Cardiac muscle cell (in vitro differentiated cells and primary cell): ENCODE results near the gene ABCC8. TPM values are rescaled to one million over a fixed set of nuclear protein-coding genes. Genes with fewer than 3 reads are reported as not detected.

Experiments used
- DNase-seq, 2 donors: peaks; one replicate each; pipeline versions ENCODE4 v3.0.0 to v3.0.0-alpha.2; 2010 to 2017; ENCODE audit warnings: low read depth in 1 of 2, low spot score in 1 of 2
- H3K27ac ChIP-seq: fragments of 200-600 bp; sonication (generic); 2 replicates; pipeline ENCODE4 v1.5.1; 2016
- H3K27me3 ChIP-seq: fragments of 200-600 bp; sonication (generic); 2 replicates; pipeline ENCODE4 v1.6.0; 2016; ENCODE audit warnings: control low read depth
- H3K36me3 ChIP-seq: fragments of 200-600 bp; sonication (generic); 2 replicates; pipeline ENCODE4 v1.5.1; 2016; ENCODE audit warnings: control low read depth
- H3K4me1 ChIP-seq: fragments of 200-600 bp; sonication (generic); 2 replicates; pipeline ENCODE4 v1.8.1; 2017; ENCODE audit warnings: low read depth, mild to moderate bottlenecking, mixed run types
- H3K4me3 ChIP-seq: fragments of 200-600 bp; sonication (generic); 2 replicates; pipeline ENCODE4 v1.5.1; 2016; ENCODE audit warnings: mild to moderate bottlenecking
- H3K9me3 ChIP-seq: fragments of 200-600 bp; sonication (generic); 2 replicates; pipeline ENCODE4 v1.5.1; 2017; ENCODE audit warnings: low read depth, mild to moderate bottlenecking, control low read depth
- polyA plus RNA-seq: library from polyadenylated mRNA; unstranded; fragments of >200 nt; fragmentation: Nextera tagmentation; extraction: Ambion mirVana; gene quantifications from 2 replicates; pipeline ENCODE4 v1.2.1, GENCODE V29; 2016
- total RNA-seq: library from RNA; depleted of rRNA; stranded (reverse); fragments of >200 nt; gene quantifications from 2 replicates; pipeline ENCODE4 v1.2.3, GENCODE V29; 2016
- TF ChIP-seq, protein P1 (sequence below): IDR thresholded peaks from 2 replicates; pipeline ENCODE4 v1.5.1; 2012; ENCODE audit warnings: low read depth, mild to moderate bottlenecking, low read length

The ABCC8 gene
- total and polyA plus RNA-seq, 2 experiments from 2014 or later: 2.4 to 5.3 TPM

DNA sequence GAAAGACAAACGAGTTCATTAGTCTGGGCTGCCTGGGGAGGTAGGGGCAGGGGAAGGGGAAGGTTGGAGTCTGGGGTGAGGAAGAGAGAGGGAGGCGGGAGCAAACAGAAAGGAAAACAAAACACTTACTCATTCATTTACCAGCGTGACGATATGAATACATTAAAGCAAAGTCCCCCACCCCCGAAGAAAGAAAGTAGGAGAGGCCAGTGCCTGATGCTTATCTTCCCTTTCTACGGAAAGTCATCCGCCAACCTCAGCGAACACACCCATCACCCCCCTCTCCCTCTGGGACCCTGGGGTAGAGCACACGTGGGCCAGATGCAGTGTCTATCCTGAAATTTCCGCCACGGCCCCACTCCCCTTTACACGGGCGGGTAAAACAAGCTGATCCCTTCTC is 13.7 kb downstream of the ABCC8 start:
- no peak for DNase-seq
- no peaks in the 10 kb centered on the region for H3K36me3 ChIP-seq
- no peaks in the 10 kb centered on the region for H3K4me1 ChIP-seq
- TF ChIP-seq, protein P1, sequence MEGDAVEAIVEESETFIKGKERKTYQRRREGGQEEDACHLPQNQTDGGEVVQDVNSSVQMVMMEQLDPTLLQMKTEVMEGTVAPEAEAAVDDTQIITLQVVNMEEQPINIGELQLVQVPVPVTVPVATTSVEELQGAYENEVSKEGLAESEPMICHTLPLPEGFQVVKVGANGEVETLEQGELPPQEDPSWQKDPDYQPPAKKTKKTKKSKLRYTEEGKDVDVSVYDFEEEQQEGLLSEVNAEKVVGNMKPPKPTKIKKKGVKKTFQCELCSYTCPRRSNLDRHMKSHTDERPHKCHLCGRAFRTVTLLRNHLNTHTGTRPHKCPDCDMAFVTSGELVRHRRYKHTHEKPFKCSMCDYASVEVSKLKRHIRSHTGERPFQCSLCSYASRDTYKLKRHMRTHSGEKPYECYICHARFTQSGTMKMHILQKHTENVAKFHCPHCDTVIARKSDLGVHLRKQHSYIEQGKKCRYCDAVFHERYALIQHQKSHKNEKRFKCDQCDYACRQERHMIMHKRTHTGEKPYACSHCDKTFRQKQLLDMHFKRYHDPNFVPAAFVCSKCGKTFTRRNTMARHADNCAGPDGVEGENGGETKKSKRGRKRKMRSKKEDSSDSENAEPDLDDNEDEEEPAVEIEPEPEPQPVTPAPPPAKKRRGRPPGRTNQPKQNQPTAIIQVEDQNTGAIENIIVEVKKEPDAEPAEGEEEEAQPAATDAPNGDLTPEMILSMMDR: no peak
- no peaks in the 10 kb centered on the region for H3K27me3 ChIP-seq
- H3K4me3 ChIP-seq: no peak overlapping the region
- no peaks in the 10 kb centered on the region for H3K9me3 ChIP-seq
- H3K27ac ChIP-seq: no peak overlapping the region

DNA sequence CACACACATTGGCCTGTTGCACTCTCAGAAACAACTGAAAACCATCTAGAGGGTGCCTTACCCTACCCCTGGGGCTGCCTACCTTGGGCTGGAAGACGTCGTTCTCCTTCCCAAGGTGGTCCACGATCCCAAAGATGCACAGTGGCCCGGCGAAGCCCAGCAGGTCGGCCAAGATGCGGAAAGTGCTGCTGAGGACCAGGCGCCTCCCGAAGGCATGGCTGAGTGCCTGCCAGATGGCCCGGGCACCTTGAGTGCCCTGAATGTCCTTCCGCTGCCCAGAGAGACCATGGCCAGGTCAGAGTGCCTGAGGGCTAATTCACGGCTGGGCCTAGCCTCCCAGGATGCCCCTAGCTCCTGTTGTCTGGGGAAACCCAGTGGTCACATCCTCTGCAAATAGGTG is 16.2 kb downstream of the ABCC8 start:
- Histone ChIP-seq H3K4me3 (no peak overlapping the region), H3K27ac (no peak overlapping the region), H3K36me3 (no peaks in the 10 kb centered on the region), H3K27me3 (no peaks in the 10 kb centered on the region), H3K9me3 (no peaks in the 10 kb centered on the region), H3K4me1 (no peaks in the 10 kb centered on the region)
- no peak for DNase-seq
- TF ChIP-seq, protein P1: no peak

DNA sequence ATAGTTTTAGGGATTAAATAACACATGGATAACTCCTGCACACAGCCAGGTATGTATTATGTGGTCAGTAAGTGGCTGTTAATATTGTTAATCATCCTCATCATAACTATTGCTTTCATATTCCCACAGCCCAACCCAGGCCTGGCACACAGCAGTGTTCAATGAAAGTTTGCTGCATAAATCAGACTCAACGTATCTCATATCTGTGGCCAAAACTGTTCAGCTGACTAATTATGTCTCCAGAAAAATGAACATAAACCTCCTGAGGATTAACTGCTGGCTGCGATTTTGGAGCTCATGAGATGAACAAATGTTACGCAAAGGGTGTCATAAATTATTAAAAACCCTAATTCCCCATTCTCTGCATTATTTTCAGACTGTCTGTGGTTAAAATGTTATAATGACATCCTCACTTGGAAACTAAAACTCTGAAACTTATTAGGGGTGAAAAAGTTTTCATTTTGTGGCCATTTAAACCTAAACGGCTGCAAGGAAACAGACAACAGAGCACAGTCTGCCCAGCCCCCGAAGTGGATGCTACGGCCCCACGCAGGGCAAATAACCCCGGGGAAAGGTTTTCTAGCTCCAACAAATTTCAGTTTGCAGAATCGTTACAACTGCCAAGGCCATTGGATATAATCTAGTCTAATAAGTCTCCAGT is 17.3 kb downstream of the ABCC8 start:
- Histone ChIP-seq H3K4me1 (no peaks in the 10 kb centered on the region), H3K4me3 (no peak overlapping the region), H3K9me3 (no peaks in the 10 kb centered on the region), H3K36me3 (no peaks in the 10 kb centered on the region), H3K27ac (no peak overlapping the region), H3K27me3 (no peaks in the 10 kb centered on the region)
- no peak for DNase-seq
- TF ChIP-seq, protein P1: no peak

DNA sequence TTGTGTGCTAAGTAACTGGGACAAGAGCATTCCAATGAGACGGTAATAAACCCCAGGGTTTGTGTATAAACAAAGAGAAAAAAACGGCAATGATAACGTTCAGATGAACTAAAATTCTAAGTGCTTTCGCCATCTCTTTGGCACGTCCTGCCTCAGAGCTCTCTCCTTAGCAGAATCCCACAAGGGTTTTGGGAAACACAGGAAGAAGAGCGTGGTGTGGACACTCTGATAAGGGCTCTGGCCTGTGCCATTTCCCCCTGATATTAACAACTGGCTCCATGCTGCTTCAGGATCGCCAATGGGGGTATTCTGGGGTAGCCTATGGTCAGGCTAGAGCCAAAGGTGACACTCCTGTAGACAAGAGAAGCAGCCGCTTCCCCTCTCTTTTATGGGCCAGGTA is 18.4 kb downstream of the ABCC8 start:
- H3K36me3 ChIP-seq: no peaks in the 10 kb centered on the region
- H3K27me3 ChIP-seq: no peaks in the 10 kb centered on the region
- TF ChIP-seq, protein P1: no peak
- no peak overlapping the region for H3K4me3 ChIP-seq
- H3K9me3 ChIP-seq: no peaks in the 10 kb centered on the region
- DNase-seq: no peak
- H3K4me1 ChIP-seq: no peaks in the 10 kb centered on the region
- no peak overlapping the region for H3K27ac ChIP-seq

DNA sequence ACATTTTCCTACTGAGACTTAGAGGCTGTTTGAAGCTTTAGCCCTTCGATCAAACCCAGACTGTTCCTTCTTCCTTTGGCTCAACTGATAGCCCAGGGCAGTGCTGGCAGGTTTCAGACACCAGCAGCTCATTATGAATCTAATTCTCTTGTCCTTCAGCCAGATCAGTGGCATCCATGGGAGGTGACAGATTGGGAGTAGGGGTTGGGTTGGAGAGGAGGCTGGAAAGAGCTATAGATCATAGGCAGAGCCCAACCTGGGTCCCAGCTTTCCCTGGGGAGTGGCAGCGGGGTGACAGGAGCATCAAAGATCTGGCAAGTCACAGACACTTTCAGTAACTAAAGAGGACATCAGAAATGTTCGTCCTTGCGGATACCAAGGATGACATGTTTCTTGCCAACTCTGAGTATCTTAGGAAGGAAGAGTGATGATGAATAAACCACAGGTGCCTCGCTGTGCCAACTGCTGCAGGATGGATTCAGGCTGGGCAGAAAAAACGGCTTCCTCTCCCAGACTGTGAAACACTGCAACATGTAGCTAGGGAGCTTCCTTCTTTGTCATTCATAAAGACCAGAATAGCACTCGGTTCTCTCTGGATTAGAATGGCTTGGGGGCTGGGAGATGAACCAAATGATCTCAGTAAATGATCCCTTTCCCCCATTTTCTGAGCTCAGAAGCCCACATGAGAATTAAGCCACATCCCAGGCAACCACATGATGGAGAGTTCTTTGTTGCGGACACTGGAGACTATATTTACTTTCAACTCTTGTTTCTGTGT is 19.1 kb downstream of the ABCC8 start:
- no peaks in the 10 kb centered on the region for H3K9me3 ChIP-seq
- DNase-seq: no peak
- TF ChIP-seq, protein P1: no peak
- H3K4me3 ChIP-seq: no peak overlapping the region
- no peaks in the 10 kb centered on the region for H3K36me3 ChIP-seq
- no peaks in the 10 kb centered on the region for H3K4me1 ChIP-seq
- H3K27me3 ChIP-seq: no peaks in the 10 kb centered on the region
- H3K27ac ChIP-seq: no peak overlapping the region
